K562 (cell line): ENCODE measurements around the gene THAP4. TPM values are rescaled to one million over a fixed set of nuclear protein-coding genes. Genes with fewer than 3 reads are reported as not detected.

ENCODE experiments used
- GATA2 ChIP-seq: sonication (generic); formaldehyde crosslinking; IDR thresholded peaks from 2 replicates; pipeline ENCODE4 v1.4.0; 2020; ENCODE audit warnings: mild to moderate bottlenecking, missing genetic modification reagents
- polyA plus RNA-seq, 8 experiments: library from polyadenylated mRNA; depleted of rRNA in 4 of 8; stranded (reverse) in 5 of 8; unstranded in 3 of 8; fragments of >200 nt; fragmentation: Nextera tagmentation in 2 of 8; fragmentation: Illumina TruSeq in 1 of 8; extraction: Ambion mirVana in 2 of 8; extraction: Trizol in 1 of 8; gene quantifications; 2 replicates each; pipeline versions ENCODE4 v1.2.1 to v1.2.3, GENCODE V29; 2011 to 2014; ENCODE audit warnings: inconsistent platforms in 1 of 8, missing spikeins in 1 of 8
- total RNA-seq, 7 experiments: library from RNA; depleted of rRNA in 6 of 7; stranded (reverse); fragments of >200 nt in 6 of 7; fragmentation: Illumina TruSeq in 2 of 7; extraction: Trizol in 2 of 7; gene quantifications; 2 replicates each; pipeline versions ENCODE4 v1.2.1 to v1.2.3, GENCODE V29; 2011 to 2021; ENCODE audit warnings: low replicate concordance in 1 of 7
- TF ChIP-seq, protein P1 (sequence below): fragments of 200-600 bp; sonication (generic); IDR thresholded peaks from one replicate; pipeline ENCODE4 v1.6.1; 2012; ENCODE audit warnings: mild to moderate bottlenecking, low read depth, low read length, inconsistent platforms
- TF ChIP-seq, protein P2 (sequence below), 2 experiments: fragments of 250-450 bp in 1 of 2; fragments of 450-650 bp in 1 of 2; sonication (Bioruptor Pico) in 1 of 2; IDR thresholded peaks; 2 replicates each; pipeline versions ENCODE4 v1.6.1 to v1.8.0; 2016 to 2021; ENCODE audit warnings: mild to moderate bottlenecking in 2 of 2, moderate library complexity in 2 of 2, missing compliant biosample characterization in 1 of 2, missing genetic modification characterization in 1 of 2
- TF ChIP-seq, protein P3 (sequence below): sonication (generic); formaldehyde crosslinking; IDR thresholded peaks from 2 replicates; pipeline ENCODE4 v1.8.0; 2022; ENCODE audit warnings: mild to moderate bottlenecking, missing genetic modification reagents
- TF ChIP-seq, protein P4 (sequence below): fragments of 200-800 bp; sonication (Bioruptor generic); IDR thresholded peaks from 2 replicates; pipeline ENCODE4 v1.6.1; 2017; ENCODE audit warnings: missing genetic modification characterization, missing compliant biosample characterization

The THAP4 gene
- total and polyA plus RNA-seq, 9 of the 15 experiments (the other 6 are each of a cell fraction or from before 2014, with no cell fraction given), result 8.6 to 60.9 (median 43.9) TPM

DNA sequence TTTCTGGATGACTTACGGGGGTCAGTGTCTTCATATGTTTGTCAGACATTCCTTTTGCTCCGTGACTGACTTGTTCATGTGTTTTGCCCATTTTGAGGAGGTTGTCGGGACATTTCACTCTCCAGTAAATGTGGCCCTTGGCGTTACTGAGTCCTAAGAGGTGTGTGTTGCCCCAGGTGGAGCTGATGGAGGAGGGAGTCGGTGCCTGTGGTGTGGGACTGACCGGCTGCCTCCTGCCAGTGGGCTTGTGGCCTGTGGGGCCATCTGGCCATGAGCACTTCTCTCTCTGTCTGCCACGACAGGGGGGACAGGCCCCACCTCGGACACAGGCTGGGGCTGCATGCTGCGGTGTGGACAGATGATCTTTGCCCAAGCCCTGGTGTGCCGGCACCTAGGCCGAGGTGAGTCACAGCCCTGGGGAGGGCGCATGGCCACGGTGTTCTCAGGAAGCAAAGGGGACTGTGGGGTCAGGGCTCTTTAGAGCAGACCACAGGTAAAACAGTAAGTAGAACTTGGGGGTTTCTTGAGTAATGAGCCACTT is 16.3 kb upstream of the THAP4 start (continued):
- TF ChIP-seq, protein P1, sequence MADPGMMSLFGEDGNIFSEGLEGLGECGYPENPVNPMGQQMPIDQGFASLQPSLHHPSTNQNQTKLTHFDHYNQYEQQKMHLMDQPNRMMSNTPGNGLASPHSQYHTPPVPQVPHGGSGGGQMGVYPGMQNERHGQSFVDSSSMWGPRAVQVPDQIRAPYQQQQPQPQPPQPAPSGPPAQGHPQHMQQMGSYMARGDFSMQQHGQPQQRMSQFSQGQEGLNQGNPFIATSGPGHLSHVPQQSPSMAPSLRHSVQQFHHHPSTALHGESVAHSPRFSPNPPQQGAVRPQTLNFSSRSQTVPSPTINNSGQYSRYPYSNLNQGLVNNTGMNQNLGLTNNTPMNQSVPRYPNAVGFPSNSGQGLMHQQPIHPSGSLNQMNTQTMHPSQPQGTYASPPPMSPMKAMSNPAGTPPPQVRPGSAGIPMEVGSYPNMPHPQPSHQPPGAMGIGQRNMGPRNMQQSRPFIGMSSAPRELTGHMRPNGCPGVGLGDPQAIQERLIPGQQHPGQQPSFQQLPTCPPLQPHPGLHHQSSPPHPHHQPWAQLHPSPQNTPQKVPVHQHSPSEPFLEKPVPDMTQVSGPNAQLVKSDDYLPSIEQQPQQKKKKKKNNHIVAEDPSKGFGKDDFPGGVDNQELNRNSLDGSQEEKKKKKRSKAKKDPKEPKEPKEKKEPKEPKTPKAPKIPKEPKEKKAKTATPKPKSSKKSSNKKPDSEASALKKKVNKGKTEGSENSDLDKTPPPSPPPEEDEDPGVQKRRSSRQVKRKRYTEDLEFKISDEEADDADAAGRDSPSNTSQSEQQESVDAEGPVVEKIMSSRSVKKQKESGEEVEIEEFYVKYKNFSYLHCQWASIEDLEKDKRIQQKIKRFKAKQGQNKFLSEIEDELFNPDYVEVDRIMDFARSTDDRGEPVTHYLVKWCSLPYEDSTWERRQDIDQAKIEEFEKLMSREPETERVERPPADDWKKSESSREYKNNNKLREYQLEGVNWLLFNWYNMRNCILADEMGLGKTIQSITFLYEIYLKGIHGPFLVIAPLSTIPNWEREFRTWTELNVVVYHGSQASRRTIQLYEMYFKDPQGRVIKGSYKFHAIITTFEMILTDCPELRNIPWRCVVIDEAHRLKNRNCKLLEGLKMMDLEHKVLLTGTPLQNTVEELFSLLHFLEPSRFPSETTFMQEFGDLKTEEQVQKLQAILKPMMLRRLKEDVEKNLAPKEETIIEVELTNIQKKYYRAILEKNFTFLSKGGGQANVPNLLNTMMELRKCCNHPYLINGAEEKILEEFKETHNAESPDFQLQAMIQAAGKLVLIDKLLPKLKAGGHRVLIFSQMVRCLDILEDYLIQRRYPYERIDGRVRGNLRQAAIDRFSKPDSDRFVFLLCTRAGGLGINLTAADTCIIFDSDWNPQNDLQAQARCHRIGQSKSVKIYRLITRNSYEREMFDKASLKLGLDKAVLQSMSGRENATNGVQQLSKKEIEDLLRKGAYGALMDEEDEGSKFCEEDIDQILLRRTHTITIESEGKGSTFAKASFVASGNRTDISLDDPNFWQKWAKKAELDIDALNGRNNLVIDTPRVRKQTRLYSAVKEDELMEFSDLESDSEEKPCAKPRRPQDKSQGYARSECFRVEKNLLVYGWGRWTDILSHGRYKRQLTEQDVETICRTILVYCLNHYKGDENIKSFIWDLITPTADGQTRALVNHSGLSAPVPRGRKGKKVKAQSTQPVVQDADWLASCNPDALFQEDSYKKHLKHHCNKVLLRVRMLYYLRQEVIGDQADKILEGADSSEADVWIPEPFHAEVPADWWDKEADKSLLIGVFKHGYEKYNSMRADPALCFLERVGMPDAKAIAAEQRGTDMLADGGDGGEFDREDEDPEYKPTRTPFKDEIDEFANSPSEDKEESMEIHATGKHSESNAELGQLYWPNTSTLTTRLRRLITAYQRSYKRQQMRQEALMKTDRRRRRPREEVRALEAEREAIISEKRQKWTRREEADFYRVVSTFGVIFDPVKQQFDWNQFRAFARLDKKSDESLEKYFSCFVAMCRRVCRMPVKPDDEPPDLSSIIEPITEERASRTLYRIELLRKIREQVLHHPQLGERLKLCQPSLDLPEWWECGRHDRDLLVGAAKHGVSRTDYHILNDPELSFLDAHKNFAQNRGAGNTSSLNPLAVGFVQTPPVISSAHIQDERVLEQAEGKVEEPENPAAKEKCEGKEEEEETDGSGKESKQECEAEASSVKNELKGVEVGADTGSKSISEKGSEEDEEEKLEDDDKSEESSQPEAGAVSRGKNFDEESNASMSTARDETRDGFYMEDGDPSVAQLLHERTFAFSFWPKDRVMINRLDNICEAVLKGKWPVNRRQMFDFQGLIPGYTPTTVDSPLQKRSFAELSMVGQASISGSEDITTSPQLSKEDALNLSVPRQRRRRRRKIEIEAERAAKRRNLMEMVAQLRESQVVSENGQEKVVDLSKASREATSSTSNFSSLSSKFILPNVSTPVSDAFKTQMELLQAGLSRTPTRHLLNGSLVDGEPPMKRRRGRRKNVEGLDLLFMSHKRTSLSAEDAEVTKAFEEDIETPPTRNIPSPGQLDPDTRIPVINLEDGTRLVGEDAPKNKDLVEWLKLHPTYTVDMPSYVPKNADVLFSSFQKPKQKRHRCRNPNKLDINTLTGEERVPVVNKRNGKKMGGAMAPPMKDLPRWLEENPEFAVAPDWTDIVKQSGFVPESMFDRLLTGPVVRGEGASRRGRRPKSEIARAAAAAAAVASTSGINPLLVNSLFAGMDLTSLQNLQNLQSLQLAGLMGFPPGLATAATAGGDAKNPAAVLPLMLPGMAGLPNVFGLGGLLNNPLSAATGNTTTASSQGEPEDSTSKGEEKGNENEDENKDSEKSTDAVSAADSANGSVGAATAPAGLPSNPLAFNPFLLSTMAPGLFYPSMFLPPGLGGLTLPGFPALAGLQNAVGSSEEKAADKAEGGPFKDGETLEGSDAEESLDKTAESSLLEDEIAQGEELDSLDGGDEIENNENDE, result no peak
- TF ChIP-seq, protein P2, sequence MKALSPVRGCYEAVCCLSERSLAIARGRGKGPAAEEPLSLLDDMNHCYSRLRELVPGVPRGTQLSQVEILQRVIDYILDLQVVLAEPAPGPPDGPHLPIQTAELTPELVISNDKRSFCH (CRISPR knock-in tag; IDR thresholded peaks at IDR 0.05), result no peak
- TF ChIP-seq, protein P2 (tag; IDR thresholded peaks at IDR 0.05), result no peak
- TF ChIP-seq, protein P3, sequence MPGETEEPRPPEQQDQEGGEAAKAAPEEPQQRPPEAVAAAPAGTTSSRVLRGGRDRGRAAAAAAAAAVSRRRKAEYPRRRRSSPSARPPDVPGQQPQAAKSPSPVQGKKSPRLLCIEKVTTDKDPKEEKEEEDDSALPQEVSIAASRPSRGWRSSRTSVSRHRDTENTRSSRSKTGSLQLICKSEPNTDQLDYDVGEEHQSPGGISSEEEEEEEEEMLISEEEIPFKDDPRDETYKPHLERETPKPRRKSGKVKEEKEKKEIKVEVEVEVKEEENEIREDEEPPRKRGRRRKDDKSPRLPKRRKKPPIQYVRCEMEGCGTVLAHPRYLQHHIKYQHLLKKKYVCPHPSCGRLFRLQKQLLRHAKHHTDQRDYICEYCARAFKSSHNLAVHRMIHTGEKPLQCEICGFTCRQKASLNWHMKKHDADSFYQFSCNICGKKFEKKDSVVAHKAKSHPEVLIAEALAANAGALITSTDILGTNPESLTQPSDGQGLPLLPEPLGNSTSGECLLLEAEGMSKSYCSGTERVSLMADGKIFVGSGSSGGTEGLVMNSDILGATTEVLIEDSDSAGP (CRISPR knock-in tag), result no peak
- no peak for TF ChIP-seq GATA2 (CRISPR knock-in tag)
- TF ChIP-seq, protein P4, sequence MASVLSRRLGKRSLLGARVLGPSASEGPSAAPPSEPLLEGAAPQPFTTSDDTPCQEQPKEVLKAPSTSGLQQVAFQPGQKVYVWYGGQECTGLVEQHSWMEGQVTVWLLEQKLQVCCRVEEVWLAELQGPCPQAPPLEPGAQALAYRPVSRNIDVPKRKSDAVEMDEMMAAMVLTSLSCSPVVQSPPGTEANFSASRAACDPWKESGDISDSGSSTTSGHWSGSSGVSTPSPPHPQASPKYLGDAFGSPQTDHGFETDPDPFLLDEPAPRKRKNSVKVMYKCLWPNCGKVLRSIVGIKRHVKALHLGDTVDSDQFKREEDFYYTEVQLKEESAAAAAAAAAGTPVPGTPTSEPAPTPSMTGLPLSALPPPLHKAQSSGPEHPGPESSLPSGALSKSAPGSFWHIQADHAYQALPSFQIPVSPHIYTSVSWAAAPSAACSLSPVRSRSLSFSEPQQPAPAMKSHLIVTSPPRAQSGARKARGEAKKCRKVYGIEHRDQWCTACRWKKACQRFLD (CRISPR knock-in tag), result no peak
